ENCODE measurements around the gene GABARAPL1. TPM values are rescaled to one million over a fixed set of nuclear protein-coding genes. Genes with fewer than 3 reads are reported as not detected.
"Not testable (repeated sequence)": the region's sequence is repeated elsewhere in the genome, so short reads cannot be mapped to it uniquely, and the experiment has no call there.

Gene GABARAPL1
- 73.5 and 75.5 TPM in 2 replicates for total RNA-seq (2014; rRNA removed; shearing (Covaris generic))

GRCh38 chr12:10212739-10213131 is at the start of gene GABARAPL1:
Gene GABARAPL1 (plus strand): TSS chr12:10212877. CDS start chr12:10213130, 253 bp downstream.
- peak; percentile 70 for DNase-seq (ENCODE audit: low spot score)

GRCh38 chr12:10163084-10163483 is 49.6 kb upstream of the GABARAPL1 start:
- no peak for DNase-seq (ENCODE audit: low spot score)

- no peak for DNase-seq (ENCODE audit: low spot score)
These were observed 47.3 kb upstream of the GABARAPL1 start for GRCh38 chr12:10165421-10165820.

- DNase-seq (ENCODE audit: low spot score): no peak
These were observed 45.1 kb upstream of the GABARAPL1 start for GRCh38 chr12:10167599-10167998.

- DNase-seq (ENCODE audit: low spot score): peak; percentile 28
These were observed 43.6 kb upstream of the GABARAPL1 start for GRCh38 chr12:10169104-10169503.

- peak; percentile 28 for DNase-seq (ENCODE audit: low spot score)
These were observed 42.5 kb upstream of the GABARAPL1 start for GRCh38 chr12:10170216-10170615.

GRCh38 chr12:10171973-10172728 is 40.5 kb upstream of the GABARAPL1 start, which contains the start of gene OLR1:
Gene OLR1 (minus strand): TSS chr12:10172132. CDS start chr12:10172077, 55 bp downstream.
- no peak for DNase-seq (ENCODE audit: low spot score)

- no peak for DNase-seq (ENCODE audit: low spot score)
These were observed 37.6 kb upstream of the GABARAPL1 start for GRCh38 chr12:10174986-10175614.

GRCh38 chr12:10175846-10176636 is 36.6 kb upstream of the GABARAPL1 start:
- DNase-seq (ENCODE audit: low spot score): no peak

- no peak for DNase-seq (ENCODE audit: low spot score)
These were observed 33.9 kb upstream of the GABARAPL1 start, which contains the start of gene TMEM52B for GRCh38 chr12:10178821-10179220. Gene TMEM52B (plus strand): TSS chr12:10179032. CDS start chr12:10179575, 543 bp downstream.

- no peak for DNase-seq (ENCODE audit: low spot score)
These were observed 32.9 kb upstream of the GABARAPL1 start for GRCh38 chr12:10179776-10180181.

GRCh38 chr12:10182354-10183049 is 30.2 kb upstream of the GABARAPL1 start:
- DNase-seq (ENCODE audit: low spot score): no peak

GRCh38 chr12:10184261-10184843 is 28.3 kb upstream of the GABARAPL1 start:
- DNase-seq (ENCODE audit: low spot score): peak; percentile 21

GRCh38 chr12:10186299-10186698 is 26.4 kb upstream of the GABARAPL1 start:
- no peak for DNase-seq (ENCODE audit: low spot score)

- not testable (repeated sequence) for DNase-seq (ENCODE audit: low spot score)
These were observed 25.7 kb upstream of the GABARAPL1 start for GRCh38 chr12:10186958-10187357.

- no peak for DNase-seq (ENCODE audit: low spot score)
These were observed 23.0 kb upstream of the GABARAPL1 start for GRCh38 chr12:10189653-10190052.

GRCh38 chr12:10190558-10191388 is 21.9 kb upstream of the GABARAPL1 start:
- DNase-seq (ENCODE audit: low spot score): peak; percentile 79

GRCh38 chr12:10191865-10192264 is 20.8 kb upstream of the GABARAPL1 start:
- no peak for DNase-seq (ENCODE audit: low spot score)

- no peak for DNase-seq (ENCODE audit: low spot score)
These were observed 18.5 kb upstream of the GABARAPL1 start for GRCh38 chr12:10194160-10194670.

GRCh38 chr12:10196210-10196609 is 16.5 kb upstream of the GABARAPL1 start:
- no peak for DNase-seq (ENCODE audit: low spot score)
